K562 (cell line): Measurements from ENCODE around the gene MAGI2.

Experiments used
- MXI1 ChIP-seq: IDR thresholded peaks from 2 replicates; pipeline ENCODE4 v1.6.1; 2011; ENCODE audit warnings: low read depth, mild to moderate bottlenecking, improper control_type of control experiment, low read length
- PHB2 ChIP-seq: fragments of 450-650 bp; IDR thresholded peaks from 2 replicates; pipeline ENCODE4 v1.6.1; 2017; ENCODE audit warnings: low read depth
- POLR2AphosphoS5 ChIP-seq: IDR thresholded peaks from 2 replicates; pipeline ENCODE4 v1.6.1; 2011; ENCODE audit warnings: mild to moderate bottlenecking, low read depth, low read length, moderate library complexity; ENCODE audit not compliant: control insufficient read depth, insufficient read depth
- RAD21 ChIP-seq, 2 experiments: fragments of 250-450 bp in 1 of 2; fragments of 450-650 bp in 1 of 2; sonication (Bioruptor Pico) in 1 of 2; formaldehyde crosslinking in 1 of 2; IDR thresholded peaks in 1 of 2; conservative IDR thresholded peaks in 1 of 2; 2 replicates each; pipeline versions ENCODE4 v1.4.0 to v1.8.0; 2020 to 2022; ENCODE audit warnings: mild to moderate bottlenecking in 2 of 2, moderate library complexity in 1 of 2
- SMARCA4 ChIP-seq: fragments of 450-650 bp; IDR thresholded peaks from 2 replicates; pipeline ENCODE4 v1.6.1; 2016
- TBL1XR1 ChIP-seq, 2 experiments: IDR thresholded peaks; 2 replicates each; pipeline ENCODE4 v1.6.1; 2012; ENCODE audit warnings: improper control_type of control experiment in 2 of 2, low read length in 2 of 2, mild to moderate bottlenecking in 1 of 2
- ZNF217 ChIP-seq: sonication (generic); formaldehyde crosslinking; IDR thresholded peaks from 2 replicates; pipeline ENCODE4 v1.8.0; 2022; ENCODE audit warnings: mild to moderate bottlenecking, missing genetic modification reagents
- ZNF407 ChIP-seq: fragments of 450-650 bp; IDR thresholded peaks from 2 replicates; pipeline ENCODE4 v1.6.1; 2016; ENCODE audit warnings: low read depth
- ZNF583 ChIP-seq: fragments of 250-450 bp; sonication (Bioruptor Pico); IDR thresholded peaks from 2 replicates; pipeline ENCODE4 v1.4.0; 2020

DNA sequence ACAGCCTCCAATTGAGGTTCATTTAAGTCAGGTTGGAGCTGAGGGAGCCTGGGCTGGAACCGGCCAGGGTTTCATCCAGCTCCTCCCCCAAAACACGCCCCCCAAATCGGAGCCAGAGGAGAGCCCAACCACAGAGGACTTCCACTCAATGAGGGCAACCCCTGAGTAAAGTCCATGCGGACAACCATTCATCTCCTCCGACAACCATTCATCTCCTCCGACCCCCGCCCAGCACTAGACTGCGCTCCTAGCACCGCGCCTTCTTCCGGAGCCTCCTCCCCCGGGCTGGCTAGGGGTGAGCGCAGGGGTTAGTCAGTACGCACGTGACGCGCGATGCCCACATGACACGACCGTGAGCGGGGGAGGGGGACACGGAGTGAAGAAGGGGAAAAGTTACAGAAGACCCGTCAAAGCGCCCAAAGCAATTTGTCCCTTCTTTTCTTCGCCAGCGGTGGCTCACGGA, 1.4 kb downstream of the MAGI2 start:
- TF ChIP-seq PHB2 = no peak
- TF ChIP-seq POLR2AphosphoS5 = no peak
- no peak for TF ChIP-seq ZNF407
- TF ChIP-seq SMARCA4 = no peak
- TF ChIP-seq ZNF583 = no peak
- TF ChIP-seq MXI1 = no peak
- no peak for TF ChIP-seq TBL1XR1 (IDR thresholded peaks at IDR 0.05; ENCODE audit: low read length in 2 of 2)
- no peak for TF ChIP-seq ZNF217 (CRISPR knock-in tag)
- no peak for TF ChIP-seq RAD21 (CRISPR knock-in tag; conservative IDR thresholded peaks at IDR 0.05 in 1 of 2, IDR thresholded peaks at IDR 0.05 in 1 of 2)
